ENCODE data around the gene SLC44A2.
"Not testable (repeated sequence)": the region's sequence is repeated elsewhere in the genome, so short reads cannot be mapped to it uniquely, and the experiment has no call there.

Gene SLC44A2

DNA sequence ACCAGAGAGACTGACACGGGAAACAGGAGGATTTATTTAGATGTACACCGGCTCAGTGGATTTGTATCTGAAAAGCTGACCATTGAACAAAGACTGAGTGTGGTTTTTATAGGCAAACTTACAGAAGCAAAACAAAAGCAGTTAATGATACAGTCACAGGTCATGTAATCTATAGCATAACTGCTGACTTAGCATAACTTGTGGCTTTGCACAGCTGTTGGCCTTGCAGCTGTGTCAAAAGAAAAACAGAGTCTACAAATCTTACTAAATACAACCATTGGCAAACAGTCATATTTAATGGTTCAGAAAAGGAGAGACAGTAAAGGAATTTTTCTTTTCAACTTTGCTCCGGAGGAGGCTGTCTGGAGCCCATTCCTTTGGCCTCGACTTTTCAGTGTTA lies 26.5 kb downstream of the SLC44A2 start:
- DNase-seq (ENCODE audit: low read depth in 2 of 2) = no peak

DNA sequence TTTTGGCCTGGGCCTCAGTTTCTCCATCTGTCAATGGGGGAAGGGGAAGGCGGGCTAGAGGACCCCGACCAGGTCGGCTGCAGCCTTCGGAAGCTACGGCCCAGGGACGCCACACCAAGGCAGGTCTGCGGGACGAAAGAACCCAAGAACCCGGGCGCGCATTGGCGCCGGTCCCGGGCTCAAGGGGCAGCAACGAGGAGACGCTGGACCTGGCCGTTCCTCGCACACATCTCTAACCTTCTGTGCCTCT lies 28.1 kb downstream of the SLC44A2 start:
- DNase-seq (ENCODE audit: low read depth in 2 of 2) = no peak

DNA sequence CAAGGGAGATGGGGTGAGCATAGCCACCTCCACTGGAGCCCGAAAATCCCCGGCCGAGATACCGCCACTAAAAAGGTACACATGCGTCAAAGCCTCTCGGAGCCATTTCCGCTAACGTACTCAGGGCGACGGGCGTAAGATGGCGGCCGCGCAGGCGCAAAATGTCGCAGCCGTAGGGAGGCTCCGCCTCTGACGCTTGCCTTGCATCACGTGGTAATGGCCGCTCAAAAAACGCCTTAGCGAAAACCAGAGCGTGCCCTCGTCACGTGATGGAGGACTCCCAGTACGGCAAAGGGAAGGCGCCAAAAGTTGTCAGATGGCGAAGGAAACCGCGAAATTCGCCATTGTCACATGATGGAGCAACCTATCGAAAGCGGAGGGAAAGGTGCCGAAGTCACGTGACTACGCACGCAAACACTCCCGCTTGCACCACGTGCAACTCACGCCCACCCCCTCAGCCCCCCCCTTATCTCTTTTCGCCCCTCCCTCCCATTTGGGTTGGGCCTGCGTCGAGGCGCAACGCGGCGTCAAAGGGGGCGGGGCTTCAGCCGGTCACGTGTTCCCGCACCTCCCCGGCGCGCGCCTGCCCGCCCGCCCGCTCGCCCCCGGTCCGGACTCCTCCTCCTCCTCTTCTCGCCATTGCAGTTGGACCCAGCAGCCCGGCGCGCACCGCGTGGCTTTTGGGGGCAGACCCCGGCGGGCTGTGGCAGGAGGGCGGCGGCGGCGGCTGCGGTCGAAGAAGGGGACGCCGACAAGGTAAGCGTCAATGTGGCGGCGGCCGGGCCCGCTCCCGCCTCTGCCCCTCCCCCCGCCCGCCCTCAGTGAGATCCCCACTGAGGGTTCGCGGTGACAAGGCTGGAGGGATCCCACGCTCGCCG lies 28.6 kb downstream of the SLC44A2 start, which contains the start of gene ILF3:
ILF3 (plus strand) TSS at position 615 of the 878 bp plus-strand sequence. CDS start 16,260 bp downstream, outside the sequence.
- peak; percentile 98 to 99 for DNase-seq (ENCODE audit: low read depth in 2 of 2)

DNA sequence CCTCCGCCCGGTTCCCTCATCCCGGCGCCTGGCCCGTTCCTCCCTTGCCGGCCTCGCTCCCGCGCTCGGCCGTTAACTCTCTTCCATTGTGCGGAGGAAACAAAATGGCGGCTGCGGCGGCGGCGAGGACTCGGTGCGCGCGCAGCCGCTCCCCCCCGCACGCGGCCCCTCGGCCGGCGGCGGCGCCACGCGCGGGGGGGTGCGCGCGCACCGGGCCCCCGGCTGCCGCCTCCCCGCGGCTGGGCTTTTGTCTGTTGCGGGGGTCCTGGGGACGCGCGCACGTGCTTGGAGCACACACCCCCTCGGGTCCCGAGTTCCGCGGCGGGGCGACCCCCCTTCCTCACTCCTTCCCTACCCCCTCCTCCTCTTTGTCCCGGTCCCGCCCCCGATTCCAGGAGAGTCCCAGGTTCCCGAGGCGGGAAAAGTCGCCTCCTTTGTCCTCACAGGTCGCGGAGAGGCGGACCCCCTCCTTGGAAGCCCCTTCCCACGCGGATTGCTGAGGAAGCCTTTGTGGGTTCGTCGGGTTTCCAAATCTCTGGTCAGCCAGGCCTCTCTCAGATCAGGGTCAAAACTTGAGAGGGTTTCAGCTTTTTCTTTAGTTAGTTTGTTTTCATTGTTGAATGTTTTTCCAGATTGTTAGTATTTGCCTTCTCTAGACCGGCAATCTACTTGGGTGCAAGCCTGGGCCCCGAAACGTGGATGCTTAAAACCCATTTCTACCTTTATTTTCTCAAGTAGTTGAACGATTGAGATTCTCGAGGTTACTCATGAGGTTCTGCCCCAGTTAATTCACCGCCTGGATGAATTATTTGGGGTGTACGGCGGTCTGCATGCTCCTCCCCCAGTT lies 29.5 kb downstream of the SLC44A2 start:
- DNase-seq (ENCODE audit: low read depth in 2 of 2) = peak; percentile 44 to 58

DNA sequence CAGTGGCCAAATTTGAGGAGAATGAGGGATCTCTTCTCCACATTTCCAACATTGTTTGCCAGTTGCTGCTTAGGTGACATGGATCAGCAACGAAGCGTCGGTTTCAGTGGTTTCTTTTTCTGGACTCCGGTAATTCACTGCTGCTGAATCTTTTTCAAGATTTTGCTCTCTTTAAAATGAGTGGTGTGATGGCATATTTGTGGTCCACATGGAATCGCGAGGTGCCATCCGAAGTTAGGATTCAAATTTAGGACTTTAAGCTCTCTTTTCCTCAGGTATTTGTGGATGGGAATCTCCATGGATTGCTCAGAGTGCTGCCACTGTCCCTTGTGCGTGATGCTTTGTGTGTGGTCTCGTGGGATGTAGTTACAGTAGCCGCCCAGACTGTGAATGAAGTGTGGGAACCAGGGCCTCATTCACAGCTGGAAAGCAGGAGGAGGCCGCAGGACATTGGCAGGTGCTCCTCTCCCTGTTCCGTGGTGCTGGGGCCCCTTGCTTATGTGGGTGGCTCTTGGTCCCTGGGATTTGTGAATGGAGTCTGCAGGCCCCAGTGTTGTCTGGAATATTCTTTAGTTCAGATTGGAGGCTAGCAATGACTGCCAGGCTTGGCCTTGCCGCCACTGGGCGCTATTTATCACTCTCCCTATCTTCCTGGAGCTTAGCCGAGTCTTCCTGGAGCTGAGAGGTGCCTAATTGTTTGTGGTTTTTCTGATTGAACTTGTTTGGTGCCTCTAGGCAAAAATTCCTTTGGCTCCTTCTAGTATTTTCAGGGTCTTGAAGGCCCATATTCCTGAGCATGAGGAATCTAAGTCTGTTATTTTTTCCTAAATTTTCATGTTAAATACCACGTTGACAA lies 30.3 kb downstream of the SLC44A2 start:
- DNase-seq (ENCODE audit: low read depth in 2 of 2) = no peak

DNA sequence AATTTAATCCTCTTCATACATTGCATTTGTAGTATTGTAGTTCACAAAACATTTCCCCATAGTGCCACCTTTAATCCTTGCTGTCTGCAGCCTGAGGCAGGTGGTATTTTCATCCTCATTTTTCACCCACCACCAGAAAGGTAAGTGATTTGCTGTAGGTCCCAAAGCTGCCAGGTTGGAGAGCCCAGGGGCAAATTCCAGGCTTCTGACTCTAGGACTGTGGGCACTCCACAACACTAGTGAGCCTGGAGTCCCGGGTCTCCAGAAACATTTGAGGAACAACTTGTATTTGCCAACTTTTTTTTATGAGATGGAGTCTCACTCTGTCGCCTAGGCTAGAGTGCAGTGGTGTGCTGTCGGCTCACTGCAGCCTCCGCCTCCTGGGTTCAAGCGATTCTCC lies 35.0 kb downstream of the SLC44A2 start:
- DNase-seq (ENCODE audit: low read depth in 2 of 2) = no peak

DNA sequence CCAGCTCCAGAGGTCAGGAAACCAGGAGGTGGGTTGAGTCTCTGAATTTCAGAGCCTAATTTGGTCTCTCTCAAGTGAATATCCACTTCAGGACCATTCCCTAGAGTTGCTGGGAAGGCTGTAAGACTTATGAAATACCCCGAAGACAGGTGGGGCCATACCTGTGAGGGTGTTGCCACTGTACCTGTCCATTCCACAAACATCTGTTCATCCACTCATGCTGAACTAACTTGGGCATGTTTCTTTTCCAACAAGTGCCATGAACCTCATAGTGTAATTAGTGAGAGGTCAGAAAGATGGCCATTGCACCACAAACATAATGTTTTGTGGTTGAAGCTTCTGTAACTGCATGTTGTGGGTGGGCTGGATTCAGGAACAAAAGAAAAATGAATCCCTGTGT lies 36.6 kb downstream of the SLC44A2 start:
- DNase-seq (ENCODE audit: low read depth in 2 of 2) = no peak

DNA sequence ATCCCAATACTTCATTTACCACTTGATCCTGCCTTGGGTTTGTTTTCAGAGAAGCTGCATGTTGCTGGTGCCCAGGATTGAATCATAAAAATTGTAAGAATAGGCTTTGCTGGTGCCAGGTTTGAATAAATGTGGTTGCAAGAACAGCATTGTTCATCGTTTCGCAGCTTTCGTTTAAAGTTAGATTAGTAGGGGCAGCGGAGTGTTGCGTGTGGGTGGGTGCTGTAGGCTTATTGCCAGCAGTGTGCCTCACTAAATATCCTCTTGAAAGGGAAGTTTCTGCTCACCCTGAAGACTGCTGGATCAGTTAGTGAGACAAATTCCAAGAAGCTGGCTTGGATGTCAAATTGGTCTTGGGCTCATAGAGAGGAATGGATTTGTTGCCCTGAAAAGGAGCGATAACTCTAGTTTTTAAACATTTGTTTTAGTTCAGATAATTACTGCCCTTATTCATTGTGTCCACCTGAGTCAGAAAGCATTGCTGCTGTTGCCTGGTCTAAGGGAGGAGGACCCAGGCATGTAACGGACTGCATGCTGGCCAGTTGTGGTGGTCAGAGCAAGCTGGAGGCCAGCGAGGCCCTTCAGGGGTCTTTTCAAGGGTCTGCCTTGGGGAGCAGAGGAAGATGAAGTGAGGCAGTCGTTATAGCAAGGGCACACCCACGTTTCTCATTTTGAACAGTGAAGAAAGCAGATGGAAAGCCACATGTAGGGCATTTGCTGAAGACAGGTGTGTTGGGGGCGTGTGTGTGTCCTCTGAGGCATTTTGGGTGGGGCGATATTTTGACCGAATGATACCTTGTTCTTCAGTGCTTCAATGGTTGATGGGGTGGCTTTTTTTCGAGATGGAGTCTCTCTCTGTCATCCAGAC lies 37.3 kb downstream of the SLC44A2 start:
- peak in 1 of 2 donors; percentile 21 for DNase-seq (ENCODE audit: low read depth in 2 of 2)

DNA sequence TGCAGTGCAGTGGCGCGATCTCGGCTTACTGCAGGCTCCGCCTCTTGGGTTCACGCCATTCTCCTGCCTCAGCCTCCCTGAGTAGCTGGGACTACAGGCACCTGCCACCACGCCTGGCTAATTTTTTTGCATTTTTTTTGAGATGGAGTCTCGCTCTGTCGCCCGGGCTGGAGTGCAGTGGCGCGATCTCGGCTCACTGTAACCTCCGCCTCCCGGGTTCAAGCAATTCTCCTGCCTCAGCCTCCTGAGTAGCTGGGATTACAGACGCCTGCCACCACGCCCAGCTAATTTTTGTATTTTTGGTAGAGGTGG lies 37.9 kb downstream of the SLC44A2 start:
- not testable (repeated sequence) for DNase-seq (ENCODE audit: low read depth in 2 of 2)

DNA sequence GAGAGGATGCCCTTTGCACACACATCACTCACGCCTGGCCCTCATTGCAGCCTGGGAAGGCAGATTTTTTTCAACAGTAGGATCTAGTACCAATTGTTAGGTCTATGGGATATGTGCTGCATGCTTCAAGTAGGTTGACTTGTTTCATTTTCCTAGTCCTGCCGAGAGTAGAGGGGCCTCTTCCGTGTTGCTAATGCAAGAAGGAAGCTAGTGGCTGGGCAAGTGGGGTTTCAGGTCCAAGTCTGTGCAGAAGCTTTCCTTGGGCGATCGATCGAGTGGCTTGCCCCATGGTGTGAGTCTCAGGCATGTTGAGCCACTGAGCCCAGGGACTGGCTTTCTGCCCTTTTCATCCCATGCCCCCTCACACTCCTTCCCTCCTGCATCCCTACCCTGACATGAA lies 42.5 kb downstream of the SLC44A2 start:
- DNase-seq (ENCODE audit: low read depth in 2 of 2) = no peak

DNA sequence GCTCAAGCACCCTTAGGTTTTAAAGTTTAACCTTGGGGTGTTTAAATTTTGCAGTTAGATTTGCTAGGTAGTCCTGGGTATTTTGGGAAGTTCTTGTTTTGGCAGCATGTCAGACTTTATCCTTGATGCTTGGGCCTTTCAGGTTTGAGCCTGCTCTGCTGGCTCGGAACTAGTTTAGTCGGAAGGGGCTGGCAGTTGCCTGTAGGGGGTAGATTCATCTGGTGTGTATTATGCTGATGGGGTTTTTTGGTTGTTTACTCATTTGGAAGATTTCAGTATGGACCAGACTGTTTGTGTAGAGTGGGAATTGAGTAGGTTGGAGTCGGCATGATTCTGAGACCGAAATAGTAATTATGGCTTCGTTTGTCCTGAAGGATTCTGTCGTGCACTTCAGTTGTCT lies 43.9 kb downstream of the SLC44A2 start:
- no peak for DNase-seq (ENCODE audit: low read depth in 2 of 2)

DNA sequence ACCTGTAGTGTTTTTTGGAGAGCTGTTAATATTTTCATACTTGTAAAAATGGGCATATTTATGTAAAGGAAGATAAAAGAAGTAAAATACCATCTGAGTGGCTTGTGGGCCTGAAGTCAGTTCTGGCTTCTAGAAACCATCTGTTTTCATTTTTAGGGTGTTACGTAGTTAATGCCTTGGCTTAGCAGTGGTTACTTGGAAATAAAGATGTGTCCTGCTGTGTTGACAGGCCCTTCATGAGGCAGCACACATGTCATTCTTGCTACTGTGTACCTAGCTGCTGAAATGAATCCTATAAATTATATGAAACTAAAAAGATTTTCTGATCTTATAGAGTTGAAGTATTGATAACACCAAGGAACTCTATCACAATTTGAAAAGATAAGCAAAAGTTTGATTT lies 44.8 kb downstream of the SLC44A2 start:
- no peak for DNase-seq (ENCODE audit: low read depth in 2 of 2)

DNA sequence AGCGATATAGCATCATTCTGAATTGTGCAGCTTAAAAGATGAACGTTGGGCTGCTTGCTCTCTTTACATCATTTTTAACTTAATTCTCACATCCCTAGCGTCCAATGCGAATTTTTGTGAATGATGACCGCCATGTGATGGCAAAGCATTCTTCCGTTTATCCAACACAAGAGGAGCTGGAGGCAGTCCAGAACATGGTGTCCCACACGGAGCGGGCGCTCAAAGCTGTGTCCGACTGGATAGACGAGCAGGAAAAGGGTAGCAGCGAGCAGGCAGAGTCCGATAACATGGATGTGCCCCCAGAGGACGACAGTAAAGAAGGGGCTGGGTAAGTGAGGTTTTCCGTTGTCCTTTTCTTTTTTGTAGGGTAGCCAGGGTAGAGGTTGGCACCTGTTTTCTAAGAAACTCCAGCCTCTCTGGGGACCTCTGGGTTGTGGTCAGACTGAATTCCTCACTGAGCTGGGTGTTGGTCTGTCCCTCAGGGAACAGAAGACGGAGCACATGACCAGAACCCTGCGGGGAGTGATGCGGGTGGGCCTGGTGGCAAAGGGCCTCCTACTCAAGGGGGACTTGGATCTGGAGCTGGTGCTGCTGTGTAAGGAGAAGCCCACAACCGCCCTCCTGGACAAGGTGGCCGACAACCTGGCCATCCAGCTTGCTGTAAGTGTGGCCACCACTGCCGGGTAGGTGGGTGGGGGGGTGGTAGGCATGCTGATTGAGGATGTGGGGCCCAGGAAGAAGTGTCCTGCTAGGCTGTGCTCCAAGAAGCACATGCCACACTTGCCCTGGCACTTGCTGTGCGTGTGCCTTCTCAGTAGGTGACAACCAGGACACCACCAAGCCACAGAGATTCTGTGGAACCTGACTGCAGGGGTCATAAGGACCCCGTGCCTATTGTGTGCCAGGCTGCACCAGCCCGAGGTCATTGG lies 45.8 kb downstream of the SLC44A2 start:
- no peak for DNase-seq (ENCODE audit: low read depth in 2 of 2)

DNA sequence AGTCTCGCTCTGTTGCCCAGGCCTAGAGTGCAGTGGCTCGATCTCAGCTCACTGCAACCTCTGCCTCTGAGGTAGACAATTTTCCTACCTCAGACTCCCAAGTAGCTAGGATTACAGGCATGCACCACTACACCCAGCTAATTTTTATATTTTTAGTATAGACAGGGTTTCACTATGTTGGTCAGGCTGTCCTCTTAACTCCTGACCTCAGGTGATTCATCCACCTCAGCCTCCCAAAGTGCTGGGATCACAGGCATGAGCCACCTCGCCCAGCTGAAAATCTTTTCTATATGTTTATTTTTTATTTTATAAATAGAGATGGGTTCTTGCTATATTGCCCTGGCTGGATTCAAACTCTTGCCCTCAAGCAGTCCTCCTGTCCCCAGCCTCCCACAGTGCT lies 46.6 kb downstream of the SLC44A2 start:
- DNase-seq (ENCODE audit: low read depth in 2 of 2) = not testable (repeated sequence)

DNA sequence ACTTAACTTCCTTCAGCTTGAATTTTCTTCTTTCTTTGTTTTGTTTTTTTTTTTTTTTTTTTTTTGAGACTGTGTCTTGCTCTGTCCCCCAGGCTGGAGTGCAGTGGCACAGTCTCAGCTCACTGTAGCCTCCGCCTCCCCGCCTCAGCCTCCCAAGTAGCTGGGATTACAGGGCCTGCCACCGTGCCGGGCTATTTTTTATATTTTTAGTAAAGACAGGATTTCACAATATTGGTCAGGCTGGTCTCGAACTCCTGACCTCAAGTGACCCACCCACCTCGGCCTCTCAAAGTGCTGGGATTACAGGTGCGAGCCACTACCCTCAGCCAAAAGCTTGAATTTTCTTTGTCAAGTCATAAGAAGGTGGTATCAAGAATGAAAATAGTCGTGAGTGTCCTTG lies 49.9 kb downstream of the SLC44A2 start:
- not testable (repeated sequence) for DNase-seq (ENCODE audit: low read depth in 2 of 2)

DNA sequence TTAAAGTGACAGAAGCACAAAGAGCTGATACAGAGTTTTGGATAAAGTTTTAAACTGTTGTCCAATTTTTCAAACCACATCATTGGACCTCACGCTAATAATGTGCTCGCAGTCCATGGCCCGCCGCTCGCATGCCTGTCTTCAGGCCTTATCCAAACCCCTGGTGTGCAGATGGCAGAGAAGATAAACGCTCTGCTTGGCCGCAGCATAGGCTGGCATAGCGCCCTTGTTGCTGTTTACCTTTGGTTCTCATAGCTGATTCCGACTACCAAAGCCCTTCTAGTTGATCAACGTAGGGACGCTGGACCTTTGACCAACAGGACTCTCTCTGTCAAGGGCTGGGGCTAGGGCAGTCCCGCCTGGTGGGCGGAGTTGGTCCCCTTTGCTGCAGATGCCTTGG lies 52.4 kb downstream of the SLC44A2 start:
- no peak for DNase-seq (ENCODE audit: low read depth in 2 of 2)

DNA sequence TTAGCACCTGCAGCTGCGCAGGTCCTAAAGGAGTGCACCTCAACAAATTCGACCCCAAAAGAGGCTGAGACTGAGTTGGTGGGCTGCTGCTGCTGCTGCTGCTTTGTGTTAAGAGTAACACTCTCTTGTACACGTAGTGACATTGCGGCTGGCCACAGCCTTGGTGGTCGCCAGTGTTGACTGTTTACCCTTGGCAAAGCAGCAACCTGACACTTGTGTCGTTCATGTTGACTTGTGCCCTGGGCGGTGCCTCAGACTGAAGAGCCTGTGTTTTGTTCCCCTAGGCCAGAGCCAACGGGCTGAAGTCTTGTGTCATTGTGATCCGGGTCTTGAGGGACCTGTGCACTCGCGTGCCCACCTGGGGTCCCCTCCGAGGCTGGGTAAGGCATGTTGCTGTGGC lies 53.5 kb downstream of the SLC44A2 start:
- no peak for DNase-seq (ENCODE audit: low read depth in 2 of 2)

DNA sequence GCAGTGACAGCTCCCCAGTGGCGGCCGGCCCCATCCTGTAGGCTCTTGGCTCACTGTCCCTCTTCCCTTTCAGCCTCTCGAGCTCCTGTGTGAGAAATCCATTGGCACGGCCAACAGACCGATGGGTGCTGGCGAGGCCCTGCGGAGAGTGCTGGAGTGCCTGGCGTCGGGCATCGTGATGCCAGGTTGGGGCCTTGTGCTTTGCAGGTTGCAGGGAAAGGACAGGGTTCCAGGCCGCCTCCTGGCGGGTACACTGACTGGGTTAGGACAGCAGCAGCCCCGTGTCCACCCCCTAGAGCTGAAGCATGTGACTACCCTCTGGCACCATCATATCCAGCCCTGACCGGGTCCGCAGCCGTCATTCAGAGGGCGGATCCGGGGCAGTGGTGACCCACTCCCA lies 54.4 kb downstream of the SLC44A2 start:
- DNase-seq (ENCODE audit: low read depth in 2 of 2) = no peak

DNA sequence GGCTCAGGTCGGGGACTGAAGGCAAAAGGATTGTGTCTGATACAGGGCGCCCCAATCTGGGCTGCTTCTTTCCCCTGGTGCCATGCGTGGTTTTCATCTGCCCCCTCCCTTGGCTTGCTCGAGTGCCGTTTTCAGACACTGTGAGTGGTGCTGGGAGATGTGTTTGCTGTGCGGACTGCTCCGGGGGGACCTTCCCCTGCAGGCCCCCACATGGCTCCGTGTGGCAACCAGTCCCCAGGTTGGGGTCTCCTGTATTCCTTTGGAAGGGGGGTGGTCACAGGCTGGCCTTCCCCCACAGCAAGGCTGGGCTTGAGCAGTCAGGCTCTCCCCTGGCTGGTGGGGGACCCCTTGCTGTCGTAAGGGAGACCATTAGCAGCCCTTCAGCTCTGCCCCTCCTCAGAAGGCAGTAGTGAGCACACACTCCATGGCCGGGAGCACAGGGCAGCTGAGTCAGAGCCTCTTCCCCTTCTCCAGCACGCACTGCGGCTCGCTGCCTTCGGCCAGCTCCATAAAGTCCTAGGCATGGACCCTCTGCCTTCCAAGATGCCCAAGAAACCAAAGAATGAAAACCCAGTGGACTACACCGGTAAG lies 55.3 kb downstream of the SLC44A2 start:
- no peak for DNase-seq (ENCODE audit: low read depth in 2 of 2)

DNA sequence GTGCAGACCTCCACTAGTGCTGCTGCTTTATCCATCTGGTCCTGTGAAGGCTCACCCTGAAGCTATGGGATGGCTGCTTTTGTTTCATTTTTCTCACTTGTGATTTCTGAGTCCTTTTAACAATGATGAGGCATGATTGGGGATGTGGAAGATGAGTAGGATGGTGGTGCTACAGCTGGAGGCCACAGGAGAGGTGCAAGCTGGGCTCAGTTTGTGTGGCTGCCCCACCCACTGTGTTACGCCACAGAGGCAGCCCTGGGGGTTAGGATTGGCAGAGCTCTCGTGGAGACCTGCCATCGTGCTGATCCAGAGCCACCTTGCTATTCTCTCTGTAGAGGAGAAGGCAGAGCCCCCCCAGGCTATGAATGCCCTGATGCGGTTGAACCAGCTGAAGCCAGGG lies 56.3 kb downstream of the SLC44A2 start:
- no peak for DNase-seq (ENCODE audit: low read depth in 2 of 2)

Data from stimulated activated CD4-positive, alpha-beta T cell treated with anti-CD3 and anti-CD28 coated beads, Interleukin-4, amount 100 ng/mL, for 48 hours (primary cell).